Fibroblast of lung (primary cell): ENCODE measurements around the gene KSR2.

ENCODE experiments used
- EZH2 ChIP-seq: IDR thresholded peaks from 2 replicates; pipeline ENCODE4 v1.5.1; 2012; ENCODE audit warnings: low read length, control low read depth, mild to moderate bottlenecking; ENCODE audit errors: missing control alignments
- TF ChIP-seq, protein P1 (sequence below), 2 donors: IDR thresholded peaks in 1 of 2; conservative IDR thresholded peaks in 1 of 2; 1 replicate in 1 of 2; 2 replicates in 1 of 2; pipeline ENCODE4 v1.5.1; 2011 to 2012; ENCODE audit warnings: low read length in 2 of 2, control low read depth in 1 of 2, inconsistent platforms in 1 of 2, low read depth in 1 of 2, mild to moderate bottlenecking in 1 of 2

DNA sequence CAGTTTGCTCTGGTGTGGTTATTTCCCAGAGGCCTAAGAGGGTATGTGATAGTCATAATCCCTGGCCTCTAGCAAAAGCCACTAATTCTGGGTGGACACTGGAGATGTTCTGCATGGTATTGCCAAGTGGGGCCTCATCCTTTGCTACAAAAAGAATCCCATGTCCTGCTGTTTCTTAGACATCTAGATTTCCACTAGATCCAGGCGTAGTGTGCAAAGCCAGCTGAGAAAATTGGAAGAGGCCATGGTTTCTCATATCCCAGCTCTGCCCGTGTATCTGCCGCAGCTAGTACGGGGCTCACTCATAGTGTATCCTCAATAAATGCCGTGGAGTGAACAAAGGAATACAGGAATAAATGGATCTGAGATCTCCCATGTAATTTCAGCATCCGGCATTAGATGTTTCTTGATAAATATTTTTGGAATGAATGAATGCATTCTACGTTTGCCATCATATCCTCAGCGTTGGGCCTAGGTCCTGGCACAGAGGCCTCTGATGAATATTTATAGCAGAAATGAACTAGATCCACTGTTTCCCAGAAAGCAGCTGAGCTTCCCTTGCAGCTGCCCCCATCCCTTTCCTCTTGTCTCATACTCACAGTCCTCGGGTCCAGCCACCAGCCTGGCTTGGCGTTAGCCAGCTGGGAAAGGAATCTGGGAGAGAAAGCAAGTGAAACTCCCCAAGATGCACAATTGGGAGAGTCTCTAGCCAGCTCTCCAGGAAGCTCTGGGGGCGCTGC lies 531.1 kb downstream of the KSR2 start:
- TF ChIP-seq, protein P1, sequence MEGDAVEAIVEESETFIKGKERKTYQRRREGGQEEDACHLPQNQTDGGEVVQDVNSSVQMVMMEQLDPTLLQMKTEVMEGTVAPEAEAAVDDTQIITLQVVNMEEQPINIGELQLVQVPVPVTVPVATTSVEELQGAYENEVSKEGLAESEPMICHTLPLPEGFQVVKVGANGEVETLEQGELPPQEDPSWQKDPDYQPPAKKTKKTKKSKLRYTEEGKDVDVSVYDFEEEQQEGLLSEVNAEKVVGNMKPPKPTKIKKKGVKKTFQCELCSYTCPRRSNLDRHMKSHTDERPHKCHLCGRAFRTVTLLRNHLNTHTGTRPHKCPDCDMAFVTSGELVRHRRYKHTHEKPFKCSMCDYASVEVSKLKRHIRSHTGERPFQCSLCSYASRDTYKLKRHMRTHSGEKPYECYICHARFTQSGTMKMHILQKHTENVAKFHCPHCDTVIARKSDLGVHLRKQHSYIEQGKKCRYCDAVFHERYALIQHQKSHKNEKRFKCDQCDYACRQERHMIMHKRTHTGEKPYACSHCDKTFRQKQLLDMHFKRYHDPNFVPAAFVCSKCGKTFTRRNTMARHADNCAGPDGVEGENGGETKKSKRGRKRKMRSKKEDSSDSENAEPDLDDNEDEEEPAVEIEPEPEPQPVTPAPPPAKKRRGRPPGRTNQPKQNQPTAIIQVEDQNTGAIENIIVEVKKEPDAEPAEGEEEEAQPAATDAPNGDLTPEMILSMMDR (conservative IDR thresholded peaks at IDR 0.05 in 1 of 2, IDR thresholded peaks at IDR 0.05 in 1 of 2; ENCODE audit: low read depth in 1 of 2, low read length in 2 of 2): no peak
- TF ChIP-seq EZH2: no peak
